ENCODE data around the gene TUBB8.
"Not testable (repeated sequence)": the region's sequence is repeated elsewhere in the genome, so short reads cannot be mapped to it uniquely, and the experiment has no call there.

The TUBB8 gene

GRCh38 chr10:13315-13635 lies 35.8 kb downstream of the TUBB8 start:
- not testable (repeated sequence) for FAIRE-seq

- not testable (repeated sequence) for FAIRE-seq
These were observed 36.4 kb downstream of the TUBB8 start for GRCh38 chr10:12444-13314.

- FAIRE-seq = not testable (repeated sequence)
These were observed 37.8 kb downstream of the TUBB8 start for GRCh38 chr10:11260-11659.

- FAIRE-seq = not testable (repeated sequence)
These were observed 38.7 kb downstream of the TUBB8 start for GRCh38 chr10:10261-10971.
